Astrocyte of the cerebellum (primary cell): Measurements from ENCODE around the gene PREX1.

ENCODE experiments used
- DNase-seq: peaks from one replicate; pipeline ENCODE4 v3.0.0-alpha.2; 2011; ENCODE audit warnings: low read depth
- H3K4me3 ChIP-seq: 2 replicates; pipeline ENCODE4 v1.5.1; 2011; ENCODE audit warnings: mild to moderate bottlenecking, low read depth, low read length, moderate library complexity
- CTCF ChIP-seq: IDR thresholded peaks from 2 replicates; pipeline ENCODE4 v1.5.1; 2012; ENCODE audit warnings: low read length, low read depth, moderate library complexity, mild to moderate bottlenecking; ENCODE audit errors: missing control alignments
- in situ Hi-C: cut with HindIII; loops from 2 replicates; pipeline ENCODE4 v1.10.0; 2017; ENCODE audit warnings: low sequenced_read_pairs

PREX1 gene

GRCh38 chr20:48679599-48679998 lies 148.2 kb downstream of the PREX1 start:
- DNase-seq = no peak
- in situ Hi-C loops = no loop called here
- no peak overlapping the region for H3K4me3 ChIP-seq
- TF ChIP-seq CTCF = no peak

DNA sequence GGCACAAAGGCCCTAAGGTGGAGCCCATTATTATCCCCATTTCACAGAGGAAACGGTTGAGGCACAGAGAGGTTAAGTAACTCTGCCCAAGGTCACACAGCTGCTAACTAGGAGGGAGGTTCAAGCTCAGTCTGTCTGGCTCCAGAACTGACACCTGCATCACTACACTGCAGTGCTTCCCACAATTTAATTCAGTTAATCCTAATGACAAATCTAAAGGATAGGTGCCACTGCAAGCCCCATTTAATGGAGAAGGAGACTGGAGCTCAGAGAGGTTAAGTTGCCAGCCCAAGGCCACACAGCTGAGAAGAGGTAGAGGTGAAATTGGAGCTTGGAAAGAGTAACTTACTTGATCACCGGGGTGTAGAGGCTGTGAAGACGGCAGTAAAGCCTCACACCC lies 148.8 kb downstream of the PREX1 start:
- no peak for DNase-seq
- H3K4me3 ChIP-seq = no peak overlapping the region
- TF ChIP-seq CTCF = no peak
- in situ Hi-C loops = no loop called here

GRCh38 chr20:48678421-48678820 lies 149.4 kb downstream of the PREX1 start:
- H3K4me3 ChIP-seq = no peak overlapping the region
- no peak for TF ChIP-seq CTCF
- in situ Hi-C loops = no loop called here
- DNase-seq = no peak

DNA sequence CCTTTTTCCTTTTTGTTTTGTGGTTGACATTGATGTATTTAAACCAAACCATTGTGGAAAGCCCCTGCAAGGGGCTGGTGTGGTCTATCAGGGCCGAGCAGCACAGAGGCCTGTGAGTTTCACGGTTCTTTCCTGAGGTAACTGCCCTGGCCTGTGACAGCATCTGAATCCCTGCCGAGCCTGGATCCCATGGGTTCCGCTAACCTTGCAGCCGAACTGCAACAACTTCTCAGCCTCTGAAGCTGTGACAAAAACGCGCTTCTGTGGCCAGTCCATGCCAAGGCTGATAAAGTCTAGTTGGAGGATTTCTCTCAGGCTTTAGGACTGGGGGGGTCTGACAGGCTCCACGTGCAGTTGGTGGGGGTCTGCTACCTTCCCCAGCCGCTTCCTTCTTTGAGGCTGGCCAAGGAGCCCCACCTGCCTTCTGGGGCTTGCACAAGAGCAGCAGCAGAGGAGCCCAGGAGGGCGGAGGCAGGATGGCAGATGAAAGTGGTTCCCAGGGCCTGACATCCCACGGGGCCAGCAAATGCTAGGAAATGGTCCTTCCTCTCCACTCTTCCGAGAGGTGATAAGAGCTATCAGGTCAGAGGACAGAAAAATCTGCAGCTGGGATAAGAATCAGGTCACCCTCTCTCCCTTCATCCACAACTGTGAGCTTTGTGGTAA lies 150.9 kb downstream of the PREX1 start:
- TF ChIP-seq CTCF = no peak
- DNase-seq = no peak
- in situ Hi-C loops = no loop called here
- H3K4me3 ChIP-seq = no peak overlapping the region

DNA sequence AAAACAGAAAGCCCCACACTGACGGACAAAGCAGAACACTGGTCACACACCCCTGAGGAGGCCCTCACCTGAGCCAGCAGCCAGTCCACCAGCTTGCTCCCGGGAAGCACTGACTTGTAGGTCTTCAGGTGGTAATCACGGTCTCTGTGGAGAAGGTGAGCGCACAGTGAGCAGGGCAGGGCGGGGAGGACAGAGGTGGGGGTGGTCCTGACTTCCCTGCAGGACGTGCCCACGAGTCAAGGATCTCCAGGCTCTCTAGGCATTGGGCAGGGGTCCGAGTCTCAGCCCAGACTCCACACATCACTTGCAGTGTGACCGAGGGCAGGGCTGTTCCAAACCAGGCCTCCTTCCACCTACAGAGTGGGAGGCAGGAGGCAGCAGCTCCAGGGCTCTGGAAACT lies 151.7 kb downstream of the PREX1 start:
- TF ChIP-seq CTCF = no peak
- H3K4me3 ChIP-seq = no peak overlapping the region
- DNase-seq = no peak
- in situ Hi-C loops = no loop called here

DNA sequence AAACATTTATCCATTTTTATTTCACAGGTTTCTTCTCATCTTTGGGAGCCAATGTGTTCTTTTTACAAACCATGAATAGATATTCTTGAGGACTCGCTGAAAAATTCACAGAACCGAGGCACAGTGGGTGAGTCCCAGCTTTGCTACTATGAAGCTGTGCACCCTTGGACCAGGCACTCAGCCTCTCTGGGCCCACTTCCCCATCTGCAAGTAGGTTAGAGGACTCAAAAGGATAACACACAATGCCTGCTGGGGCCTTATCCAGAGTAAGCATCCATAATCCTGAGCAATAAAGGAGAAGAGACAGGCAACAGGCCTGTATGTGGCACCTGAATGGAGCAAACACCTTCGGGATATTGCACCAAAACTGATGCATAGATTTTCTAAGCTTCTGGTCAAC lies 153.3 kb downstream of the PREX1 start:
- no peak for TF ChIP-seq CTCF
- in situ Hi-C loops = loop anchor here (25.0 kb wide), 1 partner anchor 238 kb away; the partner anchor contains the start of gene ARFGEF2
- no peak for DNase-seq
- H3K4me3 ChIP-seq = no peak overlapping the region
